Forelimb muscle (tissue), 1 donor: ENCODE data around the gene CSPG5. TPM values are rescaled to one million over a fixed set of nuclear protein-coding genes. Genes with fewer than 3 reads are reported as not detected.

Experiments
- DNase-seq: peaks from one replicate; pipeline ENCODE4 v3.0.0-alpha.2; 2013; ENCODE audit warnings: low read depth
- polyA plus RNA-seq: library from polyadenylated mRNA; unstranded; fragments of 120-200 nt; gene quantifications from one replicate; pipeline ENCODE4 v1.2.1, GENCODE V29; 2013; ENCODE audit not compliant: insufficient read length

The CSPG5 gene
- polyA plus RNA-seq, 1 donor: 1.8 TPM

- DNase-seq: no peak
Observed at GRCh38 chr3:47586746-47587145, 8.1 kb upstream of the CSPG5 start.

- DNase-seq: no peak
Observed at GRCh38 chr3:47583320-47584075, 4.8 kb upstream of the CSPG5 start.

GRCh38 chr3:47581835-47582234, 3.2 kb upstream of the CSPG5 start:
- DNase-seq: no peak

GRCh38 chr3:47581422-47581821, 2.8 kb upstream of the CSPG5 start:
- no peak for DNase-seq

- no peak for DNase-seq
Observed at GRCh38 chr3:47580481-47580880, 1.8 kb upstream of the CSPG5 start.

- DNase-seq: no peak
Observed at GRCh38 chr3:47579875-47580274, 1.2 kb upstream of the CSPG5 start.

GRCh38 chr3:47578119-47578632, 489 bp downstream of the CSPG5 start:
- no peak for DNase-seq

- no peak for DNase-seq
Observed at GRCh38 chr3:47577583-47578118, 1.0 kb downstream of the CSPG5 start.

GRCh38 chr3:47573190-47574172, 5.2 kb downstream of the CSPG5 start:
- no peak for DNase-seq

- DNase-seq: peak; percentile 22
Observed at GRCh38 chr3:47571391-47572175, 7.1 kb downstream of the CSPG5 start.

GRCh38 chr3:47568901-47569300, 9.8 kb downstream of the CSPG5 start:
- DNase-seq: no peak

- DNase-seq: no peak
Observed at GRCh38 chr3:47567149-47567548, 11.5 kb downstream of the CSPG5 start.

GRCh38 chr3:47566667-47567066, 12.0 kb downstream of the CSPG5 start:
- DNase-seq: no peak

- no peak for DNase-seq
Observed at GRCh38 chr3:47565734-47566550, 12.7 kb downstream of the CSPG5 start.

- DNase-seq: no peak
Observed at GRCh38 chr3:47556351-47556750, 22.3 kb downstream of the CSPG5 start.

- no peak for DNase-seq
Observed at GRCh38 chr3:47554335-47554734, 24.3 kb downstream of the CSPG5 start.

- DNase-seq: no peak
Observed at GRCh38 chr3:47553407-47553806, 25.3 kb downstream of the CSPG5 start.

GRCh38 chr3:47542471-47543173, 36.0 kb downstream of the CSPG5 start:
- DNase-seq: no peak

- no peak for DNase-seq
Observed at GRCh38 chr3:47541583-47542108, 37.0 kb downstream of the CSPG5 start.

GRCh38 chr3:47540281-47540680, 38.4 kb downstream of the CSPG5 start:
- DNase-seq: no peak
